NCI-H82 (cell line): ENCODE results near the gene SGSH.

ENCODE experiments used
- DNase-seq: peaks from one replicate; lab custom pipeline; 2025; lab: John Stamatoyannopoulos, UW

Gene SGSH

GRCh38 chr17:80220054-80220735 is at the start of gene SGSH, which contains the start of gene SLC26A11:
Gene SGSH (minus strand): TSS chr17:80220333. CDS start chr17:80220313, 20 bp downstream.
Gene SLC26A11 (plus strand): TSS chr17:80220427. CDS start chr17:80221561, 1,134 bp downstream.
- peak; percentile 86 for DNase-seq

- DNase-seq = no peak
These were observed 49.3 kb upstream of the SGSH start for GRCh38 chr17:80269405-80269807.

- DNase-seq = no peak
These were observed 48.3 kb upstream of the SGSH start for GRCh38 chr17:80268427-80268826.

- DNase-seq = no peak
These were observed 47.3 kb upstream of the SGSH start for GRCh38 chr17:80267391-80267790.

GRCh38 chr17:80265205-80266068 is 45.3 kb upstream of the SGSH start:
- DNase-seq = no peak

- no peak for DNase-seq
These were observed 44.3 kb upstream of the SGSH start for GRCh38 chr17:80264205-80265075.

- peak; percentile 31 for DNase-seq
These were observed 43.4 kb upstream of the SGSH start for GRCh38 chr17:80263253-80264204.

- DNase-seq = no peak
These were observed 42.7 kb upstream of the SGSH start for GRCh38 chr17:80262775-80263244.

GRCh38 chr17:80262291-80262690 is 42.2 kb upstream of the SGSH start:
- peak; percentile 20 for DNase-seq

GRCh38 chr17:80261895-80262279 is 41.8 kb upstream of the SGSH start:
- no peak for DNase-seq

- DNase-seq = peak; percentile 84
These were observed 41.2 kb upstream of the SGSH start for GRCh38 chr17:80261159-80261894.

GRCh38 chr17:80260791-80261158 is 40.6 kb upstream of the SGSH start, which contains the start of gene RNF213:
Gene RNF213 (plus strand): TSS chr17:80260852. CDS start chr17:80263682, 2,830 bp downstream.
- DNase-seq = peak; percentile 79

GRCh38 chr17:80260069-80260535 is 40.0 kb upstream of the SGSH start:
- DNase-seq = peak; percentile 76

GRCh38 chr17:80259457-80260068 is 39.4 kb upstream of the SGSH start:
- no peak for DNase-seq

GRCh38 chr17:80258296-80258695 is 38.2 kb upstream of the SGSH start:
- DNase-seq = peak; percentile 71

GRCh38 chr17:80257716-80258213 is 37.6 kb upstream of the SGSH start:
- peak; percentile 34 for DNase-seq

- no peak for DNase-seq
These were observed 35.9 kb upstream of the SGSH start for GRCh38 chr17:80256034-80256350.

GRCh38 chr17:80254396-80255251 is 34.5 kb upstream of the SGSH start:
- DNase-seq = no peak
